GM23248 (cell line): ENCODE data around the gene THSD7A.

Experiments
- EZH2 ChIP-seq: fragments of 200-600 bp; sonication (generic); IDR thresholded peaks from 2 replicates; pipeline ENCODE4 v1.6.1; 2018; ENCODE audit warnings: antibody characterized with exemption, mild to moderate bottlenecking; ENCODE audit not compliant: insufficient read depth, poor library complexity, severe bottlenecking
- EZH2phosphoT487 ChIP-seq: fragments of 200-600 bp; sonication (generic); IDR thresholded peaks from 2 replicates; pipeline ENCODE4 v1.6.1; 2018; ENCODE audit warnings: antibody characterized with exemption, moderate library complexity, mild to moderate bottlenecking, low read depth; ENCODE audit not compliant: insufficient read depth

DNA sequence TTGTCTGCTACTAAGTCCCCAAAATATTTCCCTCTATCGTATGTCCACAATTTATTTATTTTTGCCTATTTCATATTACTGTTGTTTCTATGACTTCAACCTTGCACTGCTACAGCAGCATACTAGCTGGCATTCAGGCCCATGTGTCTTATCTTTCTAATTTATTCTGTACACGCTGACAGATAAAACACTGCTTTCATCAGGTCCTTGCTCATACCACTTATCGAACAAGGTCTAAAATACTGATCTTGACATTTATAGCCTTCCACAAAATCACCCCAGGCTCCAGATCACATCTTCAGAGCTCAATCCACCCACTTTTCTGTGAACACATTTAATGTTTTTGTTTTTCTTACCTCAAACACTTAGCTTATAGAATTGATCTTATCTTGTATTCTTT lies 374.6 kb downstream of the THSD7A start:
- no peak for TF ChIP-seq EZH2
- no peak for TF ChIP-seq EZH2phosphoT487
